SIG-M5 (cell line): Measurements from ENCODE around the gene SHC3.

ENCODE experiments used
- DNase-seq: peaks from one replicate; lab custom pipeline; 2025; lab: John Stamatoyannopoulos, UW

Gene SHC3

GRCh38 chr9:89185980-89186379 is 7.4 kb upstream of the SHC3 start:
- no peak for DNase-seq

GRCh38 chr9:89183146-89183545 is 4.5 kb upstream of the SHC3 start:
- DNase-seq: no peak

- no peak for DNase-seq
Observed at GRCh38 chr9:89182369-89182768, 3.8 kb upstream of the SHC3 start.

- peak; percentile 26 for DNase-seq
Observed at GRCh38 chr9:89179895-89180734, 1.5 kb upstream of the SHC3 start.

GRCh38 chr9:89179540-89179894 is 899 bp upstream of the SHC3 start:
- no peak for DNase-seq

- DNase-seq: no peak
Observed at GRCh38 chr9:89178830-89179539, 367 bp upstream of the SHC3 start.

- DNase-seq: no peak
Observed at GRCh38 chr9:89177012-89177943, 1.3 kb downstream of the SHC3 start.

- no peak for DNase-seq
Observed at GRCh38 chr9:89175828-89176261, 2.8 kb downstream of the SHC3 start.

- DNase-seq: no peak
Observed at GRCh38 chr9:89174291-89174690, 4.3 kb downstream of the SHC3 start.

- DNase-seq: no peak
Observed at GRCh38 chr9:89173072-89173471, 5.5 kb downstream of the SHC3 start.

- DNase-seq: no peak
Observed at GRCh38 chr9:89172398-89172797, 6.2 kb downstream of the SHC3 start.

- no peak for DNase-seq
Observed at GRCh38 chr9:89171693-89172092, 6.9 kb downstream of the SHC3 start.

GRCh38 chr9:89171231-89171630 is 7.4 kb downstream of the SHC3 start:
- no peak for DNase-seq

GRCh38 chr9:89168901-89169813 is 9.5 kb downstream of the SHC3 start:
- no peak for DNase-seq

- no peak for DNase-seq
Observed at GRCh38 chr9:89167788-89168187, 10.8 kb downstream of the SHC3 start.

GRCh38 chr9:89166852-89167251 is 11.8 kb downstream of the SHC3 start:
- DNase-seq: no peak

GRCh38 chr9:89165880-89166279 is 12.7 kb downstream of the SHC3 start:
- DNase-seq: no peak

GRCh38 chr9:89165341-89165740 is 13.3 kb downstream of the SHC3 start:
- no peak for DNase-seq

- no peak for DNase-seq
Observed at GRCh38 chr9:89161221-89161620, 17.4 kb downstream of the SHC3 start.

- no peak for DNase-seq
Observed at GRCh38 chr9:89160806-89161205, 17.8 kb downstream of the SHC3 start.

GRCh38 chr9:89154651-89155336 is 23.8 kb downstream of the SHC3 start:
- no peak for DNase-seq
